Measurements from ENCODE around the gene UBE3B.
"Not testable (repeated sequence)": the region's sequence is repeated elsewhere in the genome, so short reads cannot be mapped to it uniquely, and the experiment has no call there.

UBE3B gene, protein sequence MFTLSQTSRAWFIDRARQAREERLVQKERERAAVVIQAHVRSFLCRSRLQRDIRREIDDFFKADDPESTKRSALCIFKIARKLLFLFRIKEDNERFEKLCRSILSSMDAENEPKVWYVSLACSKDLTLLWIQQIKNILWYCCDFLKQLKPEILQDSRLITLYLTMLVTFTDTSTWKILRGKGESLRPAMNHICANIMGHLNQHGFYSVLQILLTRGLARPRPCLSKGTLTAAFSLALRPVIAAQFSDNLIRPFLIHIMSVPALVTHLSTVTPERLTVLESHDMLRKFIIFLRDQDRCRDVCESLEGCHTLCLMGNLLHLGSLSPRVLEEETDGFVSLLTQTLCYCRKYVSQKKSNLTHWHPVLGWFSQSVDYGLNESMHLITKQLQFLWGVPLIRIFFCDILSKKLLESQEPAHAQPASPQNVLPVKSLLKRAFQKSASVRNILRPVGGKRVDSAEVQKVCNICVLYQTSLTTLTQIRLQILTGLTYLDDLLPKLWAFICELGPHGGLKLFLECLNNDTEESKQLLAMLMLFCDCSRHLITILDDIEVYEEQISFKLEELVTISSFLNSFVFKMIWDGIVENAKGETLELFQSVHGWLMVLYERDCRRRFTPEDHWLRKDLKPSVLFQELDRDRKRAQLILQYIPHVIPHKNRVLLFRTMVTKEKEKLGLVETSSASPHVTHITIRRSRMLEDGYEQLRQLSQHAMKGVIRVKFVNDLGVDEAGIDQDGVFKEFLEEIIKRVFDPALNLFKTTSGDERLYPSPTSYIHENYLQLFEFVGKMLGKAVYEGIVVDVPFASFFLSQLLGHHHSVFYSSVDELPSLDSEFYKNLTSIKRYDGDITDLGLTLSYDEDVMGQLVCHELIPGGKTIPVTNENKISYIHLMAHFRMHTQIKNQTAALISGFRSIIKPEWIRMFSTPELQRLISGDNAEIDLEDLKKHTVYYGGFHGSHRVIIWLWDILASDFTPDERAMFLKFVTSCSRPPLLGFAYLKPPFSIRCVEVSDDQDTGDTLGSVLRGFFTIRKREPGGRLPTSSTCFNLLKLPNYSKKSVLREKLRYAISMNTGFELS

GRCh38 chr12:109477185-109477962, at the start of gene UBE3B, which contains the start of gene KCTD10:
Gene UBE3B (plus strand): TSS chr12:109477634. CDS start chr12:109483552, 5,918 bp downstream.
Gene KCTD10 (minus strand): TSS chr12:109477300. CDS start chr12:109477262, 38 bp downstream.
- peak; percentile 46 for DNase-seq

DNA sequence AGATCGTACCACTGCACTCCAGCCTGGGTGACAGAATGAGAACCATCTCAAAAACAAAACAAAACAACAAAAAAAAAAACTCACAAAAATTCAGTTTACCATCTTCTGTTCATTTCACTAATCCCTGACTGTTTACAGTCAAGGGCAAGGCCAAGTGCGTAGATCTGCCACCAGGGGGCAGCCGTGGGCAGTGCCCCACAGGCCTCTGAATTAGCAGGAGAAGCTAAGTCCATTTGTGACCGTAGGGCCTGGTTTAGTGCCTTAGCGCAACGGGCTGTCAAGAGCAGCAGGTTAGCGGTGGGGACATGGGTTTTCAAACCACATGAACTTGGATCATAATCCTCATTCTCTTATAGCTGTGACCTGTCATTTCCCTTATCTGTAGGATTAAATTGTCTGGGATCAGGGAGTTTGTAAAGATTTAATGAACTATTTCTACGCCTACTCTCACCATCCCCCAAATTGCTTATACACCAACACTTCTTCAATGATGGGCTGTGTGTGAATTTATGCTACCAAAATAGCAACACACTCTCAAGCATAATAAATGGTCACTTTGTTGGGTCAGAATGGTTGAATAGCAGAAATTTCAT, 49.3 kb upstream of the UBE3B start:
- peak; percentile 55 for DNase-seq

GRCh38 chr12:109428804-109429203, 48.6 kb upstream of the UBE3B start:
- not testable (repeated sequence) for DNase-seq

GRCh38 chr12:109430244-109430643, 47.2 kb upstream of the UBE3B start:
- DNase-seq: no peak

- no peak for DNase-seq
Measured at GRCh38 chr12:109432431-109432830, 45.0 kb upstream of the UBE3B start.

DNA sequence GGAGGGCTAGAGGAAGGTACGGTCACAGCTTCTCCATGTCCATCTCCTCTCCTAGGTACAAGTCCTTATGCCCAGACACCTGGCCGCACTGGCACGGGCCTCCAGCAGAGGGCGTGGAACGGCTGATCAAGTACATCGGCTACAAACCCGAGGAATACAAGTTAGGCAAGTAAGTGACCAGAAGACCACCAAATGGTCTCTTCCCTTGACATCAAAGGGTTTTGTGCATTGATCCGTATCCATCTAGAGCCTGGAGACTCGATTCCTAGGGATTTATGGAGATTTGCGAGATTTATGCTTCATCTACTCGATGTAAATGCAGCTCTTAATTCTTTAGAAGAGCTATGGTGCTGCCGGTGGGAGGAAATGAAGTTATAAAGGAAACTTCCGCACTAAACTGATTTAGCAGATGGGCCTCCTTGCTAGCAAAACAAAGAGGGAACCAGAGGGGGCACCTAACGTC, 44.6 kb upstream of the UBE3B start:
- peak; percentile 40 for DNase-seq

GRCh38 chr12:109433618-109434017, 43.8 kb upstream of the UBE3B start:
- DNase-seq: no peak

DNA sequence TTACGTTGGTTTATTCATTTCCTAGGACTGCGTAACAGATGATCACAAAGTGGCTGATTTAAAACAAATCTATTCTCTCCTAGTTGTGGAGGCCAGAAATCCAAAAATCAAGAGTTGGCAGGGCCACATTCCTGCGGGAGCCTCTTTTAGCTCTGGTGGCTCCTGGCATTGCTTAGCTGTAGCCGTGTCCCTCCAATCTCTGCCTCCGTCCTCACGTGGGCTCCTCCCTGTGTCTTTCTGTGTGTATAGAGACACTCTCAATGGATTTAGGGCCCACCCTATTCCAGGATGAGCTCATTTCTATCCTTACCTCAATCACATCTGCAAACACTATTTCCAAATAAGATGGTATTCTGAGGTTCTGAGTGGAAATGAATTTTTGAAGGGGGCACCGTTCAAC, 42.9 kb upstream of the UBE3B start:
- DNase-seq: no peak

DNA sequence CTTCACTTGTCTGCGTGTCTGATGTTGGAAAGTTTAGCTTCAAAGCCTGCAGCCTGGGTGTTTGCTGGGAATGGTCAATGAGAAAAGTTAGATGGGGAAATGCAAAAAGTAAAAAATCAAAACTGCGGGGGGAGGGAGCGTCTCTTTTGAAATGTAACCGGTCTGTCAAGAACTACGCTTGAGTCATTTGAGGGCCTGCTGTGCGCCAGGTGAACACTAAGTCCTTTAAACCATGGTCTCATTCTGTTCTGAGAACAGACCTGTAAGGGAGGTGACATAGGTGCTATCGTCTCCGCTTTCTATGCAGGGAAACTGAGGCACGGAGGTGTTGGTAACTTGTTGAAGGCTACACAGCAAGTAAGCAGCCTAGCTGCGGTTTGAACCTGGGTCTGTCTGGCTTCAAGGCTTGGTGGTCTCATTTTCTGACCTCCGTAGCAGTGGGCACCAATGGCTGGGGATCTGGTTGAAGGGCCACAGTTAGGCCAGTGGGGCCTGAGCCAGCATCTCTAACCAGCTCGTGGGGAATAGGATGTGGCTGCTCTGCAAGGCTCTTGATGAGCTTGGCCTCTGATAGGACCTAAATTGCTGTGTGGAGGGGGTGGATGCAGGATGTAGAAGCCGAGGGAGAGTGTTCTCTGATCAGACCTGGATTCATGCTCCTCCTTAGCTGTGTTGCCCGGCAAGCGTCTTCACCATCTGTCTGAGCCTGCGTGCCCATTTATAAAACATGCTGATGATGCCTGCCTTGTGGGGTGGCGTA, 41.8 kb upstream of the UBE3B start:
- DNase-seq: no peak

DNA sequence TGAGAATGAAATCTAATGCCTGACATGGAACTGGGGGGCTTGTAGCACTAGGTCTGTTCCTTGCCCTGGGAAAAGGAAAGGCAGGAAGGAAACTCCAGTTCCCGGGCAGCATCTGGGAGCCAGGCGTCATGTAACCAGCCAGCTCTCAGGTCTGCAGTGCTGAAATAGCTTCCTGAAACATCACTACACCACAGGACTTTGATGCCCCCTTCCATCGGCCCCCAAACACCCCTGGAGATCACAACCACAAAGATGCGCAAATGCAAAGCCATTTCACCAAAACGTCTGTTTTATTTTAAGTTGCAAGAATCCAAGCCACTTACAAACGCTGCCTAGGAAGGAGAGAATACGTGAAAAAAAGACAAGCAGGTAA, 41.3 kb upstream of the UBE3B start:
- DNase-seq: no peak

DNA sequence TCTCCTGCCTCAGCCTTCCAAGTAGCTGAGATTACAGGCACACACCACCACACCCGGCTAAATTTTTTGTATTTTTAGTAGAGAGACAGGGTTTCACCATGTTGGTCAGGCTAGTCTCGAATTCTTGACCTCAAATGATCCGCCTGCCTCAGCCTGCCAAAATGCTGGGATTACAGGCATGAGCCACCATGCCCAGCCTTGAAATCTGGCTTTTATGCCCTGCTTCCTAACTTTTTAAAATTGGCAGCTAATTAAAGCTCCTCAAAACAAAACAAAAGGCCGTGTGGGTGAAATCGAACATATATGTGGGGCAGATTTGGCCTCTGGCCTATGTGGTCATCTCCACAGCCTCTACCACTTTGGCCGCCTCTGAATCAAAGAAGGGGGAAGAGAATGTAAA, 38.3 kb upstream of the UBE3B start:
- no peak for DNase-seq

DNA sequence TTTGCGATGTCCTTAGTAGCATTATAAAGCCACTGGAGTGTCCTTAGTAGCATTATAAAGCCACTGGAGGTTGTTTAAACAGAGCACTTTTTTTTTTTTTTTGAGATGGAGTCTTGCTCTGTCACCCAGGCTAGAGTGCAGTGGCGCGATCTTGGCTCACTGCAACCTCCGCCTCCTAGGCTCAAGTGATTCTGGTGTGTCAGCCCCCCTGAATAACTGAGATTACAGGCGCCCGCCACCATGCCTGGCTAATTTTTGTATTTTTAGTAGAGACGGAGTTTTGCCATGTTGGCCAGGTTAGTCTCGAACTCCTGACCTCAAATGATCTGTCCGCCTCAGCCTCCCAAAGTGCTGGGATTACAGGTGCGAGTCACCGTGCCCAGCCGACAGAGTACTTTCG, 37.5 kb upstream of the UBE3B start:
- not testable (repeated sequence) for DNase-seq

DNA sequence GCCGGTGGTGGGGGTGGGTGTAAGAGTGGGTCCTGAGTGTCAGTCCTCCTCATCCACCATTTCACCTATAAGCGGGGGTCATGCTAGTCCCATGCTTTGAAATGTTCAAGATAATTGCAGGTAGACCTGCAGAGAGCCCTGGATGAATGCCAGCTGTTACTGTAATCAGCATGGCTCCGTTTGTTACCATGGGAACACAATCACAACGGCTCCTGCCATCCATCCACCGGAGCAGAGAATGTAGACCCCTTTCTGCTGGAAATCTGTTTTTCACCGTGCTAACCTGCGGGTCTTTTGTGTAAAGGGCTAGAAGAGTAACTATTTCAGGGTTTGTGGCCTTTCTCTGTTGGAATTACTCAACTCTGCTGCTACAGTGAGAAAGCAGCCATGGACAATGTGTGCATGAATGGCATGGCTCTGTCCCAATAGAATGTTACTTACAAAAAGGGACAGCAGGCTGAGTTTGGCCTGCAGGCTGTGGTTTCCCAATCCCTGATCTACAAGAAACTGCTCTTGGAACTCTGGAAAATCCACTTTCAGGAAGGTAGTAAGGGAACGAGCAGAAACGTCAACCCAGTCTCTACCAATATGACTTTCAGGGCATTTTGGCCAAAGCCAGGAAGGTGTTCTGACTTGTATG, 36.5 kb upstream of the UBE3B start:
- no peak for DNase-seq

GRCh38 chr12:109443794-109444193, 33.6 kb upstream of the UBE3B start:
- DNase-seq: no peak

DNA sequence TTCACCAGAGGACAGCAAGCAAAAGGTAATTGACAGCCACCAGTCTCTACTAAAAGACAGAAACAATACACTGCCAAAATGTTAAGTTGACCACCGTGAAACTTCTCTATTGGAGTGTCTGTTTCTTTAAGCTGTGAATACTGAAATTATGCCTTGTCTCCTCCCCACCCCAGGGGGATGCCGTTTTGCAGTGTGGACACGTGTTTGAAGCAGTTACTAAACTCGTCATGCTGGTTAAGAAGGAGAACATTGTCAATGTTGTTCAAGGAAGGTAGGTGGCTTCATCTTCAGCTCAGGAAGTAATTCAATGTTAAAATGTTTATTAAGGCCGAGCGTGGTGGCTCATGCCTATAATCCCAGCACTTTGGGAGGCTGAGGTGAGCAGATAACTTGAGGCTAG, 33.2 kb upstream of the UBE3B start:
- no peak for DNase-seq

DNA sequence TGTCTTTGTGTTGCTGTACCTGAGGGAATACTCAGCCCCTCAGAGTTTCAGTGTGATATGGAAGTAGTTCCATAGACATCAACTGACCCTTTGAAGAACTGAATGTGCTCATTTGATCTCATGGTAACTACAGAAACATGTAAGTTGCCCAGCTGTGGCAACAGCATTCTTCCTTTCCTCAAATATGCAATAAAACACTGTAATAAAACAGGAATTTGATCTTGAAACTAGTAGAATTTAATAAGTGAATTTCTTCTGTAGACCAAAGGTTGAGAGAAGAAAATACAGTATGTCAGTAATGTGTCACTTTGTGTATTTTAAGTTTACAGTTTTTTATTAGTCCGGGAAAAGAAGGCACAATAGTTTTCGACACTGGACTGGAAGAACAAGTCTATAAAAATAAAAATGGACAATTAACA, 32.2 kb upstream of the UBE3B start:
- no peak for DNase-seq

- DNase-seq: no peak
Measured at GRCh38 chr12:109446869-109447268, 30.6 kb upstream of the UBE3B start.

- DNase-seq: no peak
Measured at GRCh38 chr12:109447482-109447881, 30.0 kb upstream of the UBE3B start.

- no peak for DNase-seq
Measured at GRCh38 chr12:109448272-109448671, 29.2 kb upstream of the UBE3B start.

DNA sequence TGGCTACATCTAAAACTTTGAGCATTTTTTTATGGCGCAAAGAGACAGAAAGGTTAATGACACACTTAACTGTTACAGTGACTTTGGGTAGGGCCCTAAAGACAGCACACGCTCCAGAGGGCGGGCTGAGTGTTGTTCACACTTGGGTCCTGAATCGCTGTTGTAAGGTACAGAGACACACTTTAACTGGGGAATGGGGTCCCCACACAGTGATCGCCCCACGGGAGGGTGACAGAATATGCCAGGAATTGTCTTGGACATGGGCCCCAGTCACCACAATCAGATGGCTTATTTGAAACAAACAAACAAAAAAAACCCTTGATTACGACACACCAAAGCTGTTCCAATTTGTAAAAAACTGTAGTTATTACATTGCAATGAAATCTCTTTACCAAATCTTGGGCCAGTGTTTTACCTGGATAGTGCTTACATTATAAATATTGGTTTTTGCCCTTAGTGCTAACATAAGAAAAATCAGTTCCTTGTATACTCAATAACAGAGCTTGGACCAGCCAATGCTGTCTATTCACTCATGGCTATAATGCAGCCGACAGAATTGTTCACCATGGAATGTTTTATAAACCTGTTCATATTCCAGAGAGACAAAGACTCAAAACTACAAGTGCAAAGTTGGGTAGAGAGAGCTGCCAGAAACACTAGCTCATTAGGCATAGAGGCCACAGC, 28.6 kb upstream of the UBE3B start:
- DNase-seq: no peak

All from NCI-H187 treated with DMSO at 0.1 percent for 48 hours (cell line).